ENCODE measurements around the gene PCED1B. TPM values are rescaled to one million over a fixed set of nuclear protein-coding genes. Genes with fewer than 3 reads are reported as not detected.
A peak's percentile ranks its signal among the peaks of the same experiment; 100 is the strongest.

PCED1B gene
- total RNA-seq, 6 donors from 2014 or later = 4.6 to 53.4 (median 11.7) TPM

DNA sequence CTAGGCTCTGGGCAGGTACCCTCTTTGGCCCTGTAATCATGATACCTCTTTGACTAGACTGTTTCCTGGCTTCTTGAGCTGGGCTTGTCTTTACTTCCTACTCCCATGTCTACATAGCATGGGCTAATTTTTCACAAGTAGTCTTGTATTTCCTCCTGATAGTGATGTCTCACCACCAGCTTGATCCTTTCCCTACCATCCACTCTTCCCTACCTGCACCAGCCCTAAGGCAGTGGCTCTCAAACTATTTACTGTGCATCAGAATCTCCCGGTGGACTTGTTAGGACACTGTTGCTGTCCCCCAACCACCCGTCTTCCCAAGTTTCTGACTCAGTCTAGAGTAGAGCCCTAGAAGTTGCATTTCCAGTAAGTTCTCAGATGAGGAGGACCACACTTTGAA, 163.0 kb downstream of the PCED1B start:
- Histone ChIP-seq H3K27ac (no peak overlapping the region), H3K4me1 (peaks cover 0 to 19% (median 6%) of the 10 kb centered on the region in 4 donors), H3K36me3 (no peaks in the 10 kb centered on the region), H3K27me3 (no peaks in the 10 kb centered on the region), H3K4me3 (no peak overlapping the region), H3K9me3 (no peaks in the 10 kb centered on the region)
- ATAC-seq (ENCODE audit: low FRiP score in 2 of 2) (no peak), DNase-seq (no peak)
- 95 to 100% methylated on average over 2 of the region's 2 CpGs for WGBS, 2 donors
- TF ChIP-seq POLR2AphosphoS5 (IDR thresholded peaks at IDR 0.05) (no peak), EP300 (IDR thresholded peaks at IDR 0.05) (no peak), POLR2A (IDR thresholded peaks at IDR 0.05) (no peak)
- TF ChIP-seq, protein P1, sequence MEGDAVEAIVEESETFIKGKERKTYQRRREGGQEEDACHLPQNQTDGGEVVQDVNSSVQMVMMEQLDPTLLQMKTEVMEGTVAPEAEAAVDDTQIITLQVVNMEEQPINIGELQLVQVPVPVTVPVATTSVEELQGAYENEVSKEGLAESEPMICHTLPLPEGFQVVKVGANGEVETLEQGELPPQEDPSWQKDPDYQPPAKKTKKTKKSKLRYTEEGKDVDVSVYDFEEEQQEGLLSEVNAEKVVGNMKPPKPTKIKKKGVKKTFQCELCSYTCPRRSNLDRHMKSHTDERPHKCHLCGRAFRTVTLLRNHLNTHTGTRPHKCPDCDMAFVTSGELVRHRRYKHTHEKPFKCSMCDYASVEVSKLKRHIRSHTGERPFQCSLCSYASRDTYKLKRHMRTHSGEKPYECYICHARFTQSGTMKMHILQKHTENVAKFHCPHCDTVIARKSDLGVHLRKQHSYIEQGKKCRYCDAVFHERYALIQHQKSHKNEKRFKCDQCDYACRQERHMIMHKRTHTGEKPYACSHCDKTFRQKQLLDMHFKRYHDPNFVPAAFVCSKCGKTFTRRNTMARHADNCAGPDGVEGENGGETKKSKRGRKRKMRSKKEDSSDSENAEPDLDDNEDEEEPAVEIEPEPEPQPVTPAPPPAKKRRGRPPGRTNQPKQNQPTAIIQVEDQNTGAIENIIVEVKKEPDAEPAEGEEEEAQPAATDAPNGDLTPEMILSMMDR (IDR thresholded peaks at IDR 0.05) = no peak

- no peaks in the 10 kb centered on the region for H3K36me3 ChIP-seq
- ATAC-seq (ENCODE audit: low FRiP score in 2 of 2) = no peak
- TF ChIP-seq POLR2AphosphoS5 (IDR thresholded peaks at IDR 0.05) = no peak
- TF ChIP-seq, protein P1 (IDR thresholded peaks at IDR 0.05) = no peak
- no peak for TF ChIP-seq EP300 (IDR thresholded peaks at IDR 0.05)
- no peak for TF ChIP-seq POLR2A (IDR thresholded peaks at IDR 0.05)
- H3K4me1 ChIP-seq = peaks cover 0 to 5% (median 0%) of the 10 kb centered on the region in 4 donors
- no peak overlapping the region for H3K27ac ChIP-seq
- H3K4me3 ChIP-seq = no peak overlapping the region
- 64 to 80% methylated on average over 2 of the region's 2 CpGs for WGBS, 2 donors
- DNase-seq = no peak
- H3K9me3 ChIP-seq = no peaks in the 10 kb centered on the region
- no peaks in the 10 kb centered on the region for H3K27me3 ChIP-seq
These were observed 165.4 kb downstream of the PCED1B start for GRCh38 chr12:47244835-47245234.

GRCh38 chr12:47245623-47246022, 166.2 kb downstream of the PCED1B start:
- Histone ChIP-seq H3K9me3 (no peaks in the 10 kb centered on the region), H3K36me3 (no peaks in the 10 kb centered on the region), H3K27ac (no peak overlapping the region), H3K27me3 (no peaks in the 10 kb centered on the region), H3K4me3 (no peak overlapping the region), H3K4me1 (peaks cover 0 to 5% (median 0%) of the 10 kb centered on the region in 4 donors)
- WGBS, 2 donors = 68 to 81% methylated on average over 2 of the region's 2 CpGs
- ATAC-seq (ENCODE audit: low FRiP score in 2 of 2) (no peak), DNase-seq (no peak)
- TF ChIP-seq, protein P1 (IDR thresholded peaks at IDR 0.05) = no peak
- TF ChIP-seq POLR2A (IDR thresholded peaks at IDR 0.05) (no peak), POLR2AphosphoS5 (IDR thresholded peaks at IDR 0.05) (no peak), EP300 (IDR thresholded peaks at IDR 0.05) (no peak)

- TF ChIP-seq, protein P1 (IDR thresholded peaks at IDR 0.05) = no peak
- TF ChIP-seq EP300 (IDR thresholded peaks at IDR 0.05) (peak in 1 of 4 donors; percentile 73), POLR2A (IDR thresholded peaks at IDR 0.05) (no peak), POLR2AphosphoS5 (IDR thresholded peaks at IDR 0.05) (peak in 1 of 2 donors; percentile 56)
These were observed 168.0 kb downstream of the PCED1B start for GRCh38 chr12:47247418-47247817.

DNA sequence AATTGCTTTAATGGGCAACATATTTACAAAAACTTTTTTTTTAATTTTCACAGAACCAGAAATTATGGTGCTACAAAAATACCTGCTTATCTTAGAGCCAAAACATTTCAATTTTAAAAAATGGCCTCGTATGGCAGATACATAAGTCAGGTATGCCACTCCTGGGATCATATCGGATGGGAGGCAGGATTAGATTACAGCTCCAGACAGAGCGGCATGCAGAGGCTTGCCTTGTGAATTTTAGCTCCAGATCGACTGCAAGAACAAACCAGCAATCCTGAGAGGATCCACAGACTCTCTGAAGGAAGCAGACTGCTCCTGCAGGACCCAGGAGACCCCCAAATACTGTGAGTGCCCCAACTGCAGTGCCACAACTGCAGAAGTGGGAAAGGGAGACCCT, 169.7 kb downstream of the PCED1B start:
- TF ChIP-seq POLR2AphosphoS5 (IDR thresholded peaks at IDR 0.05) (no peak), EP300 (IDR thresholded peaks at IDR 0.05) (no peak), POLR2A (IDR thresholded peaks at IDR 0.05) (no peak)
- TF ChIP-seq, protein P1 (IDR thresholded peaks at IDR 0.05) = no peak
- WGBS, 2 donors = 71 to 86% methylated on average over 4 of the region's 4 CpGs

More at GRCh38 chr12:47247418-47247817, 168.0 kb downstream of the PCED1B start:
- H3K27me3 ChIP-seq = no peaks in the 10 kb centered on the region
- no peak overlapping the region for H3K4me3 ChIP-seq
- 57 to 60% methylated on average over 1 of the region's 1 CpG for WGBS, 2 donors
- H3K36me3 ChIP-seq = no peaks in the 10 kb centered on the region
- H3K27ac ChIP-seq = no peak overlapping the region
- DNase-seq (peak in 1 of 2 donors; percentile 87), ATAC-seq (ENCODE audit: low FRiP score in 2 of 2) (peak; percentile 52 to 85)
- peaks cover 0 to 4% (median 0%) of the 10 kb centered on the region in 4 donors for H3K9me3 ChIP-seq
- peaks cover 0 to 5% (median 0%) of the 10 kb centered on the region in 4 donors for H3K4me1 ChIP-seq

More for the DNA sequence above, 169.7 kb downstream of the PCED1B start:
- no peak overlapping the region for H3K4me3 ChIP-seq
- H3K36me3 ChIP-seq = no peaks in the 10 kb centered on the region
- H3K27me3 ChIP-seq = no peaks in the 10 kb centered on the region
- no peak overlapping the region for H3K27ac ChIP-seq
- ATAC-seq (ENCODE audit: low FRiP score in 2 of 2) = no peak
- DNase-seq = no peak
- H3K4me1 ChIP-seq = peaks cover 0 to 5% (median 0%) of the 10 kb centered on the region in 4 donors
- peaks cover 0 to 4% (median 0%) of the 10 kb centered on the region in 4 donors for H3K9me3 ChIP-seq

Measured in upper lobe of left lung (tissue), 6 donors.